Testis (tissue), 2 donors: ENCODE data around the gene GNGT2.

Experiments used
- CTCF ChIP-seq, 3 experiments: fragments of 450-650 bp in 2 of 3; fragments of 200-600 bp in 1 of 3; sonication (generic) in 1 of 3; IDR thresholded peaks; one replicate each; pipeline ENCODE4 v1.5.1; 2016 to 2019; ENCODE audit warnings: antibody characterized with exemption in 3 of 3, mild to moderate bottlenecking in 2 of 3, moderate library complexity in 1 of 3
- POLR2A ChIP-seq: fragments of 450-650 bp; IDR thresholded peaks from one replicate; pipeline ENCODE4 v1.6.1; 2017; ENCODE audit warnings: antibody characterized with exemption, mild to moderate bottlenecking, moderate library complexity

- TF ChIP-seq CTCF (IDR thresholded peaks at IDR 0.05) = no peak
- TF ChIP-seq POLR2A = no peak
Measured at GRCh38 chr17:49170216-49170615, 40.2 kb downstream of the GNGT2 start.
